Transverse colon (tissue), 3 donors: Measurements from ENCODE around the gene ZDHHC7.

Experiments used
- CTCF ChIP-seq, 5 experiments: fragments of 200-600 bp in 3 of 5; fragments of 450-650 bp in 2 of 5; sonication (generic) in 3 of 5; IDR thresholded peaks; 1 replicate in 2 of 5; 2 replicates in 3 of 5; pipeline ENCODE4 v1.5.1; 2016 to 2017; ENCODE audit warnings: antibody characterized with exemption in 5 of 5, inconsistent platforms in 3 of 5, mild to moderate bottlenecking in 2 of 5, moderate library complexity in 1 of 5
- EP300 ChIP-seq: sonication (generic); formaldehyde crosslinking; IDR thresholded peaks from one replicate; pipeline ENCODE4 v1.6.1; 2017; ENCODE audit warnings: antibody characterized with exemption, low read depth

DNA sequence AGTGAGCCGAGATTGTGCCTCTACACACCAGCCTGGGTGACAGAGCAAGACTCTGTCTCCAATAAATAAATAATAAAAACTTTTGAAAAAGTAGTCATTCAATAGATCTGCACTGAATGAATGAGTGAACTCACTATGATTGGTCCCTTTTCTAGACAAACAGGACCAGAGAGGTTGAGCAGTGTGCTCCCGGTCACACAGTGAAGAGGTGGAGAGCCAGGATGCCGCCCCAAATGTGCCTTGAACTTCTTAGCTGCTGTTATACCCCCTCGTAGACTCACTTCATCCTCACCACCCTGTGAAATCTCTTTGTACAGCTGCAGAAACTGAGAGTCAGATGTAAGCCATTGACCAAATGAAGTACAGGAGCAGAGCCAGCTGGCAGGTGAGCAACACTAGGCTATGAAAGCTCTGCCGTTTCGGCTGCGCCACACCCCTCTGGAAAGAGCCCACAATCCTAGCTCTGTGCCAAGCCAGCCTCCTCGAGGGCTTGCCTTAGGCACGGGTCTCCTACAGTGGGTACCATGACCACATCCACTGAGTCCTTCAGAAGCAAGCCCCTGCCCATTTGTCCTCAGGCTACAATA, 8.4 kb upstream of the ZDHHC7 start:
- TF ChIP-seq CTCF (IDR thresholded peaks at IDR 0.05): no peak
- TF ChIP-seq EP300: no peak
